ENCODE measurements around the gene IKZF1.

DNA sequence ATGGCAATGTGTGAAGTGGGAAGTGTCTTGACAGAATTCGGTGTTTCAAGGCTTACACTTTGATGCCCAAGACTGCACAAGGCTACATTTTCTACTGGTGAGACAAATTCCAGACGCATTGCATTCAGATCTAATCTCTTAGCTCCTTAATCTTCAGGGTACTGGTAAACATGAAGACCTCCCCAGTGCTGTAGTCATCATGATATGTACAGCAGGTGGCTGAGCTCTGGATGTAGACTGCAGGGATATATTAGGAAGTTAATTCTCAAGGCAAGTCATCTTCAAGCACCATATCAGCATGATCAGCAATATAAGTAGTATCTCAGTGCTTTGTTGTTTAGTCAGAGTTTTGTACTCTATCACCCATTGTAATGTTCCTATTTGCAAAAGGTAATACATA is 61.8 kb downstream of the IKZF1 start:
- no peak for TF ChIP-seq EZH2 (IDR thresholded peaks at IDR 0.05)
- TF ChIP-seq POLR2AphosphoS5 (IDR thresholded peaks at IDR 0.05; ENCODE audit: borderline replicate concordance, low read depth, low read length) = no peak
- no peak for TF ChIP-seq FOXP2 (optimal IDR thresholded peaks at IDR 0.05; ENCODE audit: control extremely low read depth, extremely low read length, insufficient read depth)
